ENCODE measurements around the gene DAGLA. TPM values are rescaled to one million over a fixed set of nuclear protein-coding genes. Genes with fewer than 3 reads are reported as not detected.

DAGLA gene
- total RNA-seq, 4 donors from 2014 or later = 1.5 to 4.9 (median 3.8) TPM

- 58% methylated on average over 3 of the region's 7 CpGs for WGBS
- H3K27ac ChIP-seq (replicated peaks in 1 of 4) = no peak overlapping the region
- H3K9me3 ChIP-seq = no peaks in the 10 kb centered on the region
- H3K27me3 ChIP-seq = no peaks in the 10 kb centered on the region
- DNase-seq (ENCODE audit: extremely low spot score) = no peak
- H3K4me1 ChIP-seq = no peaks in the 10 kb centered on the region
- H3K4me3 ChIP-seq = no peak overlapping the region
- intact Hi-C loops (cut with DNase I) = loop anchor here (10.0 kb wide), 1 partner anchor 155 kb away; the partner anchor contains the start of gene SYT7
- H3K36me3 ChIP-seq = peaks cover 21 to 96% (median 74%) of the 10 kb centered on the region in 4 donors
- TF ChIP-seq POLR2AphosphoS5 (IDR thresholded peaks at IDR 0.05) (no peak), EP300 (IDR thresholded peaks at IDR 0.05) (no peak), POLR2A (IDR thresholded peaks at IDR 0.05; ENCODE audit: low read depth) (no peak), CTCF (IDR thresholded peaks at IDR 0.05) (no peak)
These were observed 59.8 kb downstream of the DAGLA start for GRCh38 chr11:61739966-61740365.

- TF ChIP-seq CTCF (IDR thresholded peaks at IDR 0.05) = no peak
- no peak for TF ChIP-seq POLR2A (IDR thresholded peaks at IDR 0.05; ENCODE audit: low read depth)
- no peak for TF ChIP-seq POLR2AphosphoS5 (IDR thresholded peaks at IDR 0.05)
- TF ChIP-seq EP300 (IDR thresholded peaks at IDR 0.05) = no peak
- Histone ChIP-seq H3K4me1 (peaks cover 0 to 3% (median under 1%) of the 10 kb centered on the region in 4 donors), H3K27me3 (no peaks in the 10 kb centered on the region), H3K4me3 (no peak overlapping the region), H3K27ac (replicated peaks in 1 of 4) (no peak overlapping the region), H3K9me3 (no peaks in the 10 kb centered on the region), H3K36me3 (peaks cover 14 to 72% (median 51%) of the 10 kb centered on the region in 4 donors)
- WGBS = 72% methylated on average over 2 of the region's 7 CpGs
- no peak for DNase-seq (ENCODE audit: extremely low spot score)
- intact Hi-C loops (cut with DNase I) = no loop called here
These were observed 62.2 kb downstream of the DAGLA start for GRCh38 chr11:61742391-61742790.

GRCh38 chr11:61743486-61744095, 63.4 kb downstream of the DAGLA start:
- intact Hi-C loops (cut with DNase I) = no loop called here
- no peak for DNase-seq (ENCODE audit: extremely low spot score)
- Histone ChIP-seq H3K36me3 (peaks cover 14 to 60% (median 42%) of the 10 kb centered on the region in 4 donors), H3K9me3 (no peaks in the 10 kb centered on the region), H3K27ac (replicated peaks in 1 of 4) (no peak overlapping the region), H3K4me1 (peaks cover 6 to 12% (median 9%) of the 10 kb centered on the region in 4 donors), H3K4me3 (no peak overlapping the region), H3K27me3 (no peaks in the 10 kb centered on the region)
- 90% methylated on average over 21 of the region's 42 CpGs for WGBS
- no peak for TF ChIP-seq CTCF (IDR thresholded peaks at IDR 0.05)
- no peak for TF ChIP-seq EP300 (IDR thresholded peaks at IDR 0.05)
- no peak for TF ChIP-seq POLR2A (IDR thresholded peaks at IDR 0.05; ENCODE audit: low read depth)
- no peak for TF ChIP-seq POLR2AphosphoS5 (IDR thresholded peaks at IDR 0.05)

- H3K27me3 ChIP-seq = no peaks in the 10 kb centered on the region
- no peaks in the 10 kb centered on the region for H3K9me3 ChIP-seq
- intact Hi-C loops (cut with DNase I) = no loop called here
- no peak overlapping the region for H3K27ac ChIP-seq (replicated peaks in 1 of 4)
- DNase-seq (ENCODE audit: extremely low spot score) = no peak
- H3K36me3 ChIP-seq = peaks cover 14 to 55% (median 41%) of the 10 kb centered on the region in 4 donors
- TF ChIP-seq EP300 (IDR thresholded peaks at IDR 0.05) (no peak), CTCF (IDR thresholded peaks at IDR 0.05) (no peak), POLR2AphosphoS5 (IDR thresholded peaks at IDR 0.05) (no peak), POLR2A (IDR thresholded peaks at IDR 0.05; ENCODE audit: low read depth) (no peak)
- H3K4me1 ChIP-seq = peaks cover 6 to 12% (median 9%) of the 10 kb centered on the region in 4 donors
- no peak overlapping the region for H3K4me3 ChIP-seq
- WGBS = 87% methylated on average over 18 of the region's 20 CpGs
These were observed 64.0 kb downstream of the DAGLA start for GRCh38 chr11:61744181-61744580.
